ENCODE measurements around the gene PALLD. TPM values are rescaled to one million over a fixed set of nuclear protein-coding genes. Genes with fewer than 3 reads are reported as not detected.
A peak's percentile ranks its signal among the peaks of the same experiment; 100 is the strongest.

Gene PALLD
- polyA plus RNA-seq, 1 donor from 2014 or later: 20.5 TPM

GRCh38 chr4:168631241-168632162 is 134.7 kb downstream of the PALLD start:
- Histone ChIP-seq H3K36me3 (ENCODE audit: insufficient read depth, low read length) (no peaks in the 10 kb centered on the region), H3K4me2 (ENCODE audit: low read length) (peak overlapping the region; percentile 79), H3K9ac (ENCODE audit: low read length) (peak overlapping the region; percentile 49), H3K9me2 (ENCODE audit: insufficient read depth, low read length) (no peaks in the 10 kb centered on the region), H2AFZ (ENCODE audit: low read depth, low read length) (peak overlapping the region; percentile 24), H3K4me3 (ENCODE audit: low read length) (peak overlapping the region; percentile 71), H3K27me3 (ENCODE audit: insufficient read depth, low read depth, low read length) (no peaks in the 10 kb centered on the region), H3F3A (ENCODE audit: insufficient read depth, low read length, poor library complexity, severe bottlenecking) (no peaks in the 10 kb centered on the region), H4K20me1 (ENCODE audit: insufficient read depth) (no peaks in the 10 kb centered on the region), H3K27ac (ENCODE audit: low read length) (no peak overlapping the region), H3K79me2 (replicated peaks; ENCODE audit: insufficient read depth, low read length) (peaks cover 34% of the 10 kb centered on the region), H3K9me3 (ENCODE audit: low read length) (no peaks in the 10 kb centered on the region)
- peak; percentile 59 for TF ChIP-seq CTCF (IDR thresholded peaks at IDR 0.05; ENCODE audit: poor library complexity, severe bottlenecking)
- peak; percentile 59 for TF ChIP-seq RAD21 (conservative IDR thresholded peaks at IDR 0.05)
- no peak for TF ChIP-seq EP300 (conservative IDR thresholded peaks at IDR 0.05; ENCODE audit: poor library complexity, severe bottlenecking)
- TF ChIP-seq SMC3 (conservative IDR thresholded peaks at IDR 0.05; ENCODE audit: poor library complexity): peak; percentile 61
- peak; percentile 53 for TF ChIP-seq MXI1 (conservative IDR thresholded peaks at IDR 0.05; ENCODE audit: poor library complexity, severe bottlenecking)
- TF ChIP-seq POLR2AphosphoS5 (IDR thresholded peaks at IDR 0.05): peak; percentile 31

GRCh38 chr4:168632301-168632725 is 135.5 kb downstream of the PALLD start:
- H3K9ac ChIP-seq (ENCODE audit: low read length): peak overlapping the region; percentile 49

More at GRCh38 chr4:168632301-168632725, 135.5 kb downstream of the PALLD start:
- no peak overlapping the region for H2AFZ ChIP-seq (ENCODE audit: low read depth, low read length)
- H3K36me3 ChIP-seq (ENCODE audit: insufficient read depth, low read length): no peaks in the 10 kb centered on the region
- H3K4me3 ChIP-seq (ENCODE audit: low read length): peak overlapping the region; percentile 71
- H3K9me2 ChIP-seq (ENCODE audit: insufficient read depth, low read length): no peaks in the 10 kb centered on the region
- no peaks in the 10 kb centered on the region for H4K20me1 ChIP-seq (ENCODE audit: insufficient read depth)
- H3K79me2 ChIP-seq (replicated peaks; ENCODE audit: insufficient read depth, low read length): peaks cover 34% of the 10 kb centered on the region
- H3K27me3 ChIP-seq (ENCODE audit: insufficient read depth, low read depth, low read length): no peaks in the 10 kb centered on the region
- H3K27ac ChIP-seq (ENCODE audit: low read length): no peak overlapping the region
- TF ChIP-seq SMC3 (conservative IDR thresholded peaks at IDR 0.05; ENCODE audit: poor library complexity) (no peak), CTCF (IDR thresholded peaks at IDR 0.05; ENCODE audit: poor library complexity, severe bottlenecking) (no peak), RAD21 (conservative IDR thresholded peaks at IDR 0.05) (no peak), MXI1 (conservative IDR thresholded peaks at IDR 0.05; ENCODE audit: poor library complexity, severe bottlenecking) (no peak), EZH2 (IDR thresholded peaks at IDR 0.05; ENCODE audit: borderline replicate concordance, insufficient read depth, low read length, poor library complexity, severe bottlenecking) (no peak), EP300 (conservative IDR thresholded peaks at IDR 0.05; ENCODE audit: poor library complexity, severe bottlenecking) (no peak), TAF1 (IDR thresholded peaks at IDR 0.05; ENCODE audit: low read depth) (no peak), REST (IDR thresholded peaks at IDR 0.05; ENCODE audit: borderline replicate concordance) (no peak), POLR2AphosphoS5 (IDR thresholded peaks at IDR 0.05) (no peak)
- no peaks in the 10 kb centered on the region for H3K9me3 ChIP-seq (ENCODE audit: low read length)
- H3F3A ChIP-seq (ENCODE audit: insufficient read depth, low read length, poor library complexity, severe bottlenecking): no peaks in the 10 kb centered on the region
- H3K4me2 ChIP-seq (ENCODE audit: low read length): peak overlapping the region; percentile 79
